GM19397 (cell line): Measurements from ENCODE around the gene C1QB.

Source experiments
- ATAC-seq: cut with Tn5 transposase; IDR thresholded peaks from one replicate; pipeline ENCODE4 v1.9.1; 2021; ENCODE audit warnings: mild to moderate bottlenecking, moderate library complexity; ENCODE audit not compliant: unreplicated experiment

Gene C1QB, protein sequence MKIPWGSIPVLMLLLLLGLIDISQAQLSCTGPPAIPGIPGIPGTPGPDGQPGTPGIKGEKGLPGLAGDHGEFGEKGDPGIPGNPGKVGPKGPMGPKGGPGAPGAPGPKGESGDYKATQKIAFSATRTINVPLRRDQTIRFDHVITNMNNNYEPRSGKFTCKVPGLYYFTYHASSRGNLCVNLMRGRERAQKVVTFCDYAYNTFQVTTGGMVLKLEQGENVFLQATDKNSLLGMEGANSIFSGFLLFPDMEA

DNA sequence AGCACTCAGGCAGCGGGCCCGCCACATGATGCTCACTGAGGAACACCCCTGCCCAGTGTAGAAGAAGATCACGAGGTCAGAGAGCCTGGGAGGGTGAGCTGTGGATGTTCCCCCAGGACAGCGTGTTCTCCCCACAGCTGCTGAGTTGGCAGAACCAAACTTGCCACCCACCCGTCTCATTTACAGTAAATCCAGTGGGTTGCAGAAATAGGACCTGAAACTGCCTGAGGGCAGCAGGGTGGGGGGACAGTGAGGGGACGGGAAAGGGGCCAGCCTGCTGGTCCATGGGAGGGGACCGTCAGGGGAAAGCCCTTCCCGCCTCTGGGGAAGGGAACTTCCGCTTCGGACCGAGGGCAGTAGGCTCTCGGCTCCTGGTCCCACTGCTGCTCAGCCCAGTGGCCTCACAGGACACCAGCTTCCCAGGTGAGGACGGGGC, at the start of gene C1QB:
C1QB (plus strand) TSS at position 356 of the 436 bp plus-strand sequence. CDS start 6,227 bp downstream, outside the sequence.
- ATAC-seq, result no peak

DNA sequence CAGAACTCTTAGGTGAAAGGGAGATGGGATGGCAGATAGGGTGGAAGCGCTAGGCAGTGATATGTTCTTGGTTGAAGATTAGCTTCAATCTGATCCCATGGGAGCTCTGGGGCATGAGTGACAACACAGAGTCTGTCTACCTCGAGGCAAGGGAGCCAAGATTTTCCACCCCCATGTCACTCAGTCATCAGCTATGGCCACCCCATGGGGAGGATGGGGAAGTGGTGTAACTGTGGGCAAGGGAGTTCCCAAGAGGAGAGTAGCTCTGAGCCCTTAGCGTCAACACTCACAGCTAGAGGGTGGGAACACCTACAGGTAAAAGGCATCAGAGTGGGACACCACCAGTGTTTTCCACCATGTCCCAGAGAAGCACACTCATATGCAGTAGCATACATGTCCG, 46.9 kb upstream of the C1QB start:
- no peak for ATAC-seq

DNA sequence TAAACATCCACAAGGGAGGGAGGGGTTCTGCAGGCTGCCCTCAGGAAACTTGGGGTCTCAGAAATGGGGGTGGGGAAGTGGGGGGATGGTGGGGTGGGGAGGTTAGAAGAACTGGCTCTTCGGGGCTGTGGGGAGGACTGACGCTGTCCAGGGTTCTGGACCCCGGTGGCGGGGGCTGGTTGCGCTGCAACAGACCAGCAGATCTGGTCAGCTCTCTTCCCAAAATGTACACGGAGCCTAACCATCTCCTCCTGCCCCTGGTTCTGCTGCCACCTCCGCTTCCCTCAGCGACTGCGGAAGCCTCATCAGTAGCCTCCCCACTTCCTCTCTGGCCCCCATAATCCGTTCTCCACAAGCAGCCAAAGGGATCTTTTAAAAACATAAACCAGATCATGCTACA, 45.9 kb upstream of the C1QB start:
- no peak for ATAC-seq

DNA sequence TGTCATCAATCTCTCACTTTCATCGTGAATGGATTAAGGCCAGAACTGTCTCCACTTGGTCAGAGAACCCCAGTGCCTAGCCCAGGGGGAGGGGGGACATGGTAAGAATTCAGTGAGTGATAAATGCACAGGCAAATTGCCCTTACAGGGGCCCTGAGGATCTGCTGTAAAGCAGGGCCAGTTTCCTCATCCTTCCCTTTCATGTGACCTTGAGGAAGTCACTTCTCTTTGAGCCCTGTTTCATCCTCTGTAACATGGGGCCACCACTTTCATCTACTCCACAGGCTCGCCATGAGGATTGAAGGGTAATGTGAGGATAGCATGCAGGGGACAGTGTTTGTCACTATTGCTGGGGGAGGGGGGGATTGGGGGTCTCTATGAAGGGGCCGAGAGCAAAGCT, 44.7 kb upstream of the C1QB start:
- ATAC-seq, result no peak

DNA sequence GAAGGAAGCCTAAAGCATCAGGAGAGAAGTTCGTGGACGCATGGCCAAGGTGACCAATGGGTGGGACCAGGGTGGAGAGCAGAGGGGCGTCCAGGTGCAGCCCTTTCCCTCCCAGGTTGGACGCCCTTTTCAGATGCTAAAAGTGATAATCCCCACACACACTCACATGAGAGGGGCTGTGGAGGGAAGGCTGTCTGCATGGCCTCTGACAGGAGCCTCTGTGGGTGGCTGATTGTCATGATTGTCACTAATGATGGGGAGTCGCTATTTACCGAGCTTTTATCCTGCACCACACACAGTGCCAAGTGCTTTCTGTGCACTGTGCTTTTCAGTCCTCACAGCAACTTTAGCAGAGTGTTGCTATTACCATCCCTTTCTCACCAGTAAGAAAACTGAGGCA, 43.7 kb upstream of the C1QB start:
- no peak for ATAC-seq

DNA sequence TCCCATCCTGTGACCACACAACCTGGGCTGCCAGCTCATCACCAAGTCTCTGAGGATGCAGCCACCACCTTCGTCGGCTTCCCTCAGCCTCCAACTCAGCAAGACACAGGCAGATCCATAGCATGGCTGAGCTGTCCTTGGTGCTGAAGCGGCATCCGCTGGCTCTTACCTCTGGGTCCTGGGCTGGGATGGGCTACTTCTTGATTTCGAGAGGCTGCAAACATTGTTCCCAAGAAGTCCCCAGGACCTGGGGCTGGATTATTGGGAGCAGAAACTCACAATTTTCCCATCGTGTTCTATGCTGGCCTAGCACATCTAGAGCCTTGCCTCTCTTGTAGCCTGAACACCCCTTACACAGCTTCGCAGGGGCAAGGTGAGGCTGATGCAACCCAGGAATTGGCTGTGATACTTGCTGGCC, 41.5 kb upstream of the C1QB start:
- ATAC-seq, result no peak

DNA sequence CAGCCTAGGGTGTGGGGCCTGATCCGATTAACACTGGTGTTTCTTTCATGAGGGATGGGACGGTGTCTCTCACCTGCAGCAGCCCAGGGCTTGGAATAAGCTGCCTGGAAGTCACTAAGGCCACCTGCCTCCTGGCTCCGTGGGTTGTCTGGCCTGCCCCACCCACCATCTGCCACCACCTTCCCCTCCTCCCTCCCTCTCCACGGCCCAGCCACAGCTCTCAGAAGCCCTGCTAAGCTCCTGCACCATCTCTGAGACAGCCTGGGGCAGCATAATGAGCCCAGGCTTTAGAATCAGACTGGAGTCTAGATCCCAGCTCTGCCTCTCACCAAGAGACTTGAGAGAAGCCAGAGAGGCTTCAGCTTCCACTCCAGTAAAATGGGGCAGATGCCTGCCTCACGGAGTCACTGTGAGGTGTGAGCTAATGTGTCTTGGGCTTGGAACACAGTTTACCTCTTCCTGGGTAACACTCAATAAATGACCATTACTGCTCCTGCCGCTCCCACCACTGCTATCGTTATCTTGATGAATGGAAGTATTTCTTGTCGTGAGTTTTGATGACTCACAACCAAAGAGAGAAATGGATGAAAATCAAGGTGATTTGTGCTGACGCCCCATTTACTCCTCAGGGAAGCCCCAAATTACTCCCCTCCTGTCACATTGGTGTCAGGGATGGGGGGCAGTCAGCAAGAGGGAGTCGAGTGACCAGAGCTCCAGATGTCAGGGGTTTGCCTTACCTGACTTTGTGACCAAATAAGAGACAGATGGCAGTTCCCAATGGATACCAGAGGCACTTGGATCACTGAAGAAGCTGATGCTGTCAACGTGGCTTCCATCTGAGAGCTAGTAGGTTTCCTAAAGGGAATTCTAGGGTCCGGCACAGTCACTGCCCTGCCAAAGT, 40.1 kb upstream of the C1QB start:
- no peak for ATAC-seq

DNA sequence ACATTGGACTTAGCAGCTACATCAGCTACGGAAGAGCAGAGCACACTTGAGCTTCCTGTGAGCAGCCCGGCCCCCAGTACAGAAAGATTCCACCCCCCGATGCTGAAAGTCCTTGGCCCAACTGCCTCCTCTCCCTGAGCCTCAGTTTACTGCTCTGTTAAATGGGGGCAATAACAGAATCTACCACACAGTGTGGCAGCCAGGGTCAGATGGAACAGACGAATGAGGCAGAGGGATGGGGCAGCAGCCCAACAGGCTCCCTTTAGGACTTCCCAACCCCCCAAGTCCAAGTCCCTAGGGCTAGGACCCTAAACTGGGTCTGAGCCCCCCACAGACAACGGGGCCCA, 39.5 kb upstream of the C1QB start:
- ATAC-seq, result no peak

DNA sequence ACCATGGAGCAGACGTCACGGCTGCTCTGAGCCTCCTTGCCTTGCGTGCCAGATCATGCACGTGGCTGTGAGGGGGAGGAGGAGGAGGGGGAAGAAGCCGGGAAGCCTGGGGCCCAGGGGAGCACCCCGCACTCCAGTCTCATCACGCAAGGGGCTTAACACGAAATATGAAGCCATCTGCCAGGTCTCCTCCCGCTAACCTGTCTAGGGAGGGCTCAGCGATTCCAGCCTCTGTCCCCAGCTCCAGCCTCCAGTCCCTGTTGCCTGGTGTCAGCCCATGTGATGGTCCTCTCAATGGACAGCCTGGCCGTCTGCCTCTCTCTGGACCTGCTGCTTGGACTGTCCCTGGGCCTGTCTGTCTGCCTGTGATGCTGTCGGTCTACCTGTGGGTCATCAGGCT, 39.1 kb upstream of the C1QB start:
- ATAC-seq, result no peak

DNA sequence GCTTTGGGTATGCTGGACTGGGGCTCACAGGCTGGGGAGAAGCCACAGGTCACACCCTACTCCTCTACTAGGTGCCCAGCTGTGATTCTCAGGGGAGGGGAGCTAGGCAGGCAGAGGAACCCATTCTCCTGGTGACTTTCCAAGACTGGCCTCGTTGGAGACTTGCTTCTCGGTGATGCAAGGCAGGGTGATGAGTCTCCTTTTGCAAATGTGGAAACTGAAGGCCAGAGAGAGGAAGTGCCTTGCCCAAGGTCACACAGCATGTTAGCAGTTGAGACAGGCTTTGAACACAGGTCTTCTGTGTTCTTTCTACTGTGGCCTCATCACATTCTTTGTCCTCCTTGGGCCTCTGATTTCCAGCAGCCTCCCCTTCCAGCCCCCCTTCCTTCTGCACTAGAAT, 37.1 kb upstream of the C1QB start:
- no peak for ATAC-seq

DNA sequence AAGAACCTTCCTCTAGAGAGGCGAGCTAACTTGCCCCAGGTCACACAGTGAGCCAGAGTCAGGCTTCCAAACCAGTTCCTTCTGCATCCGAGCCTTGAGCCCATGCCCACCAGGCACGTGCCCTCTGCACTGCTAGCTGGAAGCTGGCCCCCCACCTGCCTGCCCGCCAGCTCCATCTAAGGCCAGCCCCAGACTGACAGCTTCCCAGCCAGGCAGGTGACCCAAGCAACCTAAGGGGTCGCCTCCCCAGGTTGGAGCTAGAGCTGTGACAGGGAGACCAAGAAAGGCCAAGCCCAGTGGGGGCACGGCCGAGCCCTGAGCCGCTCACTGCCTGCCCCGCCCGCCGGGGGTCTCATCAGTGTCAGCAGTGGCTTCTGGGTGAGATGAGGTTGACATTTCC, 36.5 kb upstream of the C1QB start:
- no peak for ATAC-seq

DNA sequence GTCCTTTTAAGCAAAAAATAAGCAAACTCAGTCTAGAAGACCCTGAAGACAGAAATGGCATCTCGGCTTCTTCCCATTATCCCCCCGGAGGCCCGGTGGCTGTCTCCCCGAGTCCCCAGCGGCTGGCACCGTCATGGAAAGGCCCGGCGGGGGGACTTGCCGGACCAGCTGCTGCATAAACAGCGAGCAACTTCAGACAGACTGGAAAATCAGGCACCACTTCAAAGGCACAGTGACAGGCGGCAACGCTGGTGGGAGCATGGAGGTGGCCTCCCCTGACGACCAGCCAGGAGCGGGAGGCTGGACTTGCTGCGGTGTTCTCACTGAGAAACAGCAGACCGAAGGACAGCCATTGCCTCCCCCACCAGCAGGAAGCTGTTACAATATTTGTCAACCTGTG, 35.0 kb upstream of the C1QB start:
- ATAC-seq, result no peak

DNA sequence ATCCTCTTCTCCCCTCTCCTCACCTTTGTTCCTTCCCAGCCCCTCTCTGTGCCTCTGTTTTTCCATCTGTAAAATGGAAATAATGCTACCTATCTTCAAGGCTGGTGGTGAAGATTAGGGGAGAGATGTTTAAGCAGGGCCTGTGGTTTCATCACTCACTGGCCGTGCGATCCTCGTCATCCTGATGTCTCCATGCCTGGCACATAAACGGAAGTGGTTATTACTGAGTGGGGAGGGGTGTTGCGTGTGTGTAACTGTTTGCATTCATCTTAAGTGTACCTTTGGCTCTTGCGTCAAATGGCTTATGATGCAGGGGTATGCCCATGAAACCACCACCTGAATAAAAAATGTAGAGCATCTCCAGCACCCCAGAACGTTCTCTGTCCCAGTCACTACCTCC, 33.8 kb upstream of the C1QB start:
- no peak for ATAC-seq

DNA sequence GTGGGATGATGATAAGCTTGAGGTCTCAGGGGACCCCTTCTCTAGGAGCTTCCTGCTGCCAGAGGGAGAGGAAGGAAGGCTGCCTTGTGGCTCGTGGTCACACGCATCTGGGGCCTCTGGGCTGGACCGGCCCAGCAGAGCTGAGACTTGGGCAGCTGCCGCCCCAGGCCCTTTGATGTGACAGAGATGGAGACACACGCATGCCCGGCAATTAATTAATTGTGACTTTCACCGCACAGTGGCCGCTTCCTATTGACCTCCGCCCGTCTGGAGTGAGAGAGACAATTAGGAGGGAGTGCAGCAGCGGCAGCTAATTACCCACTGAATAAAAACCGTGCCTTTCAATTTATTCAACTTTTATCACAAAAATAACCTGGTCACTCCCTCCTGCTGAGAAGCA, 33.2 kb upstream of the C1QB start:
- ATAC-seq, result no peak

DNA sequence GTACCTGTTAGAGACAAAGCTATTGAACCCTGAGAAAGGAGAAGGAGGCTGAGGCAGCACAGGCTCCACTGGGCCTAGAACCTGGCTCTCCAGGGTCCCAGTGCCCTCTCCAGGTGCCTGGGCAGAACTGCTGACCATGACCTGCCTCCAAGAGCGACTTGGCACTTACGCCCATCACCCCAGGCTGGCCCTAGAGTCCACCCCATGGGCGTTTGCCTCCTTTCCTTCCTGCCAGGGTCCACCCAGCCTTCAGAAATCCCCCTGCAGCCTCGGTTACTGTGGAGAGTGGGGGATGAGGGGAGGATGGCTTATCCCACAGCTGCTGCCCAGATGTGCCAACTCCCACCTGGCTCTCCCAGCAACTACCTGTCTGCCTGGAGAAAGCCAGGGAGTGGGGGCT, 31.3 kb upstream of the C1QB start:
- no peak for ATAC-seq

DNA sequence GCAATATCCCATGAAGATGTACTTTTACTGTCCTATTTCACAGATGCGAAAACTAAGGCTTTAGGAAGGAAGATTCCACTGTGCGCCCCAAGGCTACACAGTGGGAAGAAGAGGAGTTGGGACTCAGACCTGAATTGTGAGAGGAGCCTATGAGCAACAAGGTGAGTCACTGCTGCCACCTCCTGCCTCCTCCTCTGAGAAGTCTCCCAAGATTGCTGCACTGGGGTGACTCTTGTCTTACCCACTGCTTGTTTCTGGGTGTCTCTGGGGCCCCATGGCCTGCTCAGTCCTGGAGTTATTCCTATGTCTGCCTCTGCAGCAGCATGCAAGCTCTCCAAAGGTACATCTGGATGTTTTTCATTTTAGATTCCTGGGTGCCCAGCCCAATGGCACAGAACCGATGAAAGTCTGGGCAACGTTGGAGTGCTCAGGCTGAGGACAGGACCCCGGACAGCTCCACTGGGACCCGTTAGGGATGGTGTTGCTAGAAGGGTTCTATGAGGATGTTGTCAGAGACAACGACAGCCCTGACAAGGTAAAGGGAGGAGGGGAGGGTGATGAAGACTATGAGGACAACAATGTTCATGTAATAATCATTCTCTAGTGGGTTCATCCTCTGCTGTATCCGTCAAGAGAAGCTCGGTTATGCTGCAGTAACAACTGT, 27.6 kb upstream of the C1QB start:
- no peak for ATAC-seq

DNA sequence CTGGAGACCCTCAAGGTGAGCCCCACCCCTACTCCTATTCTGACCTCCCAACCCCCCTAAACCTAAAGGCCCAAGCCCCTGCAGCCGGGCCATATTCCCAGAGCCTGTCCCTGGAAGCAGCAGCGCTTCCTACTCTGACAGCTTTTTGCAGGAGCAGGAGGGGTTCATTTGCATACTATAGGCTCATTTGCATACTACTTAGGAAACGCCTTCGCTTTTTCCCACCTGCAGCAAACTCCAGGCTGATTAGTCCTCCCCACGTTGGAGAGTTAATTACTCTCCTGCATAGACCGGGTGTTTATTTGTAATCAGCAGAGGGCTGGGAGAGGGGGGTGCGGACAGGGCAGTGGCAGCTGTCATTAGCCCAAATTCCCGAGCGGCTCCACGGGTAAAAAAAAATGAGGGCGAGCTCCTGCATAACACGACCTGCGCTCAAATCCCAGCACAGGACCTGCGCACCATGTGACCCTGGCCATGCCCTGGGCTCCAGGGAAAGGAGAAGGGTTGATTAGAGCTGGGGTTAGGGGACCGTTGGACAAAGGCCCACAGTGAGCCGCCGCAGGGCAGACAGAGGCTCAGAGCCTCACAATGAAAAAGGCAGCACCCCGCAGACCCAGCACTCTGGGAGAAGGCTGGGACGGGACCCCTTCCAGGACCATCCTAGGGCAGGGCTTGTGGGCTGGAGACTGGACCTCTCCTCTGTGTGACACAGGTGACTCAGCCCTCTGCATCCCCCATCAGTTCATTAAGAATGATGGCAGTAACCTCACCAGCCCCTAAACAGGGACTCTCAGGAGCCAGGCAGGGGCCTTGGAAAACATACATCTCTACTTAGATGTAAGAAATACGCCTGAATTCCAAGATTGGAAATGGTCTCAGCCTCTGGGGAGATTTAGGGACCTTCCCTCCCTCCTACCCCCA, 26.5 kb upstream of the C1QB start:
- no peak for ATAC-seq

DNA sequence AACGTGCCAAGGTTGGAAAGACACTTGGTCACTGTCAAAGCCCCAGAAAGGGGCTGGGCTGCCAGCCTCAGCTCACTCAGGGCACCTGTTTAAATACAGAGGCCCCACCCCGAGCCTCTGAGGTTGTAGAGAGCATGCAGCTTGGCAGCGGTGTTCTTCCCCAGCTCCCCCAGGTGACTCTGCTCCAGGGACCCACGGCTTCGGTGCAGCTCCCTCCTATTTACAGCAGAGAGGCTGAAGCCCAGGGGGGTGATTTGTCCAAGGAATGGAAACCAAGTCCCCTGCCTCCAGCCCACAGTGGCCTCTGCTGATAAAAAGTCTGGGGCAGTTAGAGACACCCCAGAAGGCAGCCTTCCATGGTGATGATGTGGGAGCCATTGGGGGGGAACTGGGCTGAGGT, 25.7 kb upstream of the C1QB start:
- ATAC-seq, result no peak

DNA sequence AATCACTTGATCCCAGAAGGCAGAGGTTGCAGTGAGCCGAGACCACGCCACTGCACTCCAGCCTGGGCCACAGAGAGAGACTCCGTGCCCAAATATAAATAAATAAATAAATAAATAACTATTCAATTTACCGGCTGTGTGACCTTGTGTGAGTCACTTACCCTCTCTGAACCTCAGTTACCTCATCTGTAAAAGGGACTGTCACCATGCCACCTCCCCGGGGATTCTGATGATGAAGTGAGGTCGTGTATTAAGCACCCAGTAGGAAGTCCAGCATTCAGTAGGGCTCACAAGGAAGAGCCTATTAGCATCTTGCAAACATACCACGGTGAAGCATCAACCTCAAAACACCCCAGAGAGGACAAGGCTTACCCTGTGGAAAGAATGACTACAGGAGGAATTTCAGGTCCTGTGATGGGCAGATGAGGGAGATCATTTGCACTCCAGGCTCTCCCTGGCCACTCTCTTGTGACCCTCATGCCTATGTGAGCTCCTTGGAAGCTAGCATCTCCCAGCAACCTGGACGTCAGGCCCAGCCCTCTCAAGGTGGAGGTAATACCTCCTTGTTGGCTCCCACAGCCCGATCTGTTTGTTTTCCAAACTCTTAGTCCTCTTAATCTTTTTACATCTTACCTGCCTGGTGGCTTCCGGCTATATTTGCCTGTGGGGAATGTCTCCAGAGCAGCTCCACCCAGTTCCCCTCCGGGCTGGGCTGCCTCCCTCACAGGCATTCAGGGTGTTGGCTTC, 24.2 kb upstream of the C1QB start:
- ATAC-seq, result no peak

DNA sequence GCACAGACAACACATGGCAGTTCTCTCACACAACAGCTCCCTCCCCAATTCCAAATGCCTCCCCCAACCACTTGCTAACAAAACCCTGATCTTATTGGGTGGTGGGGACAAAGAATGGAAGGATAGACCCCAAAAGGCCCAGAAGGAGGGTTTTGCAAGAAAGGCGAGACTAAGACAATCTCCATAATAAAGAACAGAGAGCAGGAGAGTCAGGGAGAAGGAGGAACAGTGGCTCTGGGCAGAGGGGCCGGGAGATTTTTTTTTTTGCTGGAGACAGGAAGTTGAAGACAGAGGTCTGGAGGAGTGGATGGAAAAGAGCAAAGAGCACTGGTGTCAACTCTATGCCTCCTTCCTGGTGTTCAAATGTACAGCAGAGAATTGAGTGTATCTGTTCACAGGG, 23.1 kb upstream of the C1QB start:
- ATAC-seq, result no peak
